GM12878 (cell line): ENCODE data around the gene TIGAR.

Source experiments
- CREM ChIP-seq: IDR thresholded peaks from 2 replicates; pipeline ENCODE4 v1.6.1; 2014; ENCODE audit warnings: antibody characterized with exemption, low read depth
- EZH2 ChIP-seq: IDR thresholded peaks from 2 replicates; pipeline ENCODE4 v1.6.1; 2012; ENCODE audit warnings: low read depth, mild to moderate bottlenecking, control low read depth, inconsistent platforms, low read length, borderline replicate concordance; ENCODE audit not compliant: control insufficient read depth
- HDGF ChIP-seq: fragments of 450-650 bp; IDR thresholded peaks from 2 replicates; pipeline ENCODE4 v1.6.1; 2016; ENCODE audit warnings: antibody characterized with exemption
- USF1 ChIP-seq: IDR thresholded peaks from 2 replicates; pipeline ENCODE4 v1.6.1; 2011; ENCODE audit warnings: borderline replicate concordance, low read depth, mild to moderate bottlenecking, moderate library complexity, mixed read lengths, low read length; ENCODE audit not compliant: insufficient read depth; ENCODE audit errors: extremely low read length
- ZNF274 ChIP-seq: IDR thresholded peaks from one replicate; pipeline ENCODE4 v1.8.0; 2011; ENCODE audit not compliant: insufficient read length, insufficient read depth
- ZZZ3 ChIP-seq: IDR thresholded peaks from 2 replicates; pipeline ENCODE4 v1.6.1; 2011; ENCODE audit warnings: low read depth; ENCODE audit not compliant: control insufficient read depth, insufficient read length
- TF ChIP-seq, protein P1 (sequence below): fragments of 450-650 bp; formaldehyde crosslinking; IDR thresholded peaks from 2 replicates; pipeline ENCODE4 v1.5.0; 2022; ENCODE audit warnings: mild to moderate bottlenecking, missing genetic modification characterization
- TF ChIP-seq, protein P2 (sequence below), 3 experiments: IDR thresholded peaks in 2 of 3; conservative IDR thresholded peaks in 1 of 3; 2 replicates each; pipeline ENCODE4 v1.5.1; 2011; ENCODE audit warnings: low read depth in 3 of 3, low read length in 3 of 3, mild to moderate bottlenecking in 3 of 3, control low read depth in 2 of 3, moderate library complexity in 2 of 3, inconsistent platforms in 1 of 3, mixed read lengths in 1 of 3; ENCODE audit not compliant: control insufficient read depth in 2 of 3, insufficient read depth in 1 of 3; ENCODE audit errors: extremely low read depth in 1 of 3

- no peak for TF ChIP-seq HDGF
- no peak for TF ChIP-seq ZNF274
- TF ChIP-seq, protein P1, sequence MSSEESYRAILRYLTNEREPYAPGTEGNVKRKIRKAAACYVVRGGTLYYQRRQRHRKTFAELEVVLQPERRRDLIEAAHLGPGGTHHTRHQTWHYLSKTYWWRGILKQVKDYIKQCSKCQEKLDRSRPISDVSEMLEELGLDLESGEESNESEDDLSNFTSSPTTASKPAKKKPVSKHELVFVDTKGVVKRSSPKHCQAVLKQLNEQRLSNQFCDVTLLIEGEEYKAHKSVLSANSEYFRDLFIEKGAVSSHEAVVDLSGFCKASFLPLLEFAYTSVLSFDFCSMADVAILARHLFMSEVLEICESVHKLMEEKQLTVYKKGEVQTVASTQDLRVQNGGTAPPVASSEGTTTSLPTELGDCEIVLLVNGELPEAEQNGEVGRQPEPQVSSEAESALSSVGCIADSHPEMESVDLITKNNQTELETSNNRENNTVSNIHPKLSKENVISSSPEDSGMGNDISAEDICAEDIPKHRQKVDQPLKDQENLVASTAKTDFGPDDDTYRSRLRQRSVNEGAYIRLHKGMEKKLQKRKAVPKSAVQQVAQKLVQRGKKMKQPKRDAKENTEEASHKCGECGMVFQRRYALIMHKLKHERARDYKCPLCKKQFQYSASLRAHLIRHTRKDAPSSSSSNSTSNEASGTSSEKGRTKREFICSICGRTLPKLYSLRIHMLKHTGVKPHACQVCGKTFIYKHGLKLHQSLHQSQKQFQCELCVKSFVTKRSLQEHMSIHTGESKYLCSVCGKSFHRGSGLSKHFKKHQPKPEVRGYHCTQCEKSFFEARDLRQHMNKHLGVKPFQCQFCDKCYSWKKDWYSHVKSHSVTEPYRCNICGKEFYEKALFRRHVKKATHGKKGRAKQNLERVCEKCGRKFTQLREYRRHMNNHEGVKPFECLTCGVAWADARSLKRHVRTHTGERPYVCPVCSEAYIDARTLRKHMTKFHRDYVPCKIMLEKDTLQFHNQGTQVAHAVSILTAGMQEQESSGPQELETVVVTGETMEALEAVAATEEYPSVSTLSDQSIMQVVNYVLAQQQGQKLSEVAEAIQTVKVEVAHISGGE (CRISPR knock-in tag): no peak
- no peak for TF ChIP-seq ZZZ3
- TF ChIP-seq CREM: no peak
- TF ChIP-seq, protein P2, sequence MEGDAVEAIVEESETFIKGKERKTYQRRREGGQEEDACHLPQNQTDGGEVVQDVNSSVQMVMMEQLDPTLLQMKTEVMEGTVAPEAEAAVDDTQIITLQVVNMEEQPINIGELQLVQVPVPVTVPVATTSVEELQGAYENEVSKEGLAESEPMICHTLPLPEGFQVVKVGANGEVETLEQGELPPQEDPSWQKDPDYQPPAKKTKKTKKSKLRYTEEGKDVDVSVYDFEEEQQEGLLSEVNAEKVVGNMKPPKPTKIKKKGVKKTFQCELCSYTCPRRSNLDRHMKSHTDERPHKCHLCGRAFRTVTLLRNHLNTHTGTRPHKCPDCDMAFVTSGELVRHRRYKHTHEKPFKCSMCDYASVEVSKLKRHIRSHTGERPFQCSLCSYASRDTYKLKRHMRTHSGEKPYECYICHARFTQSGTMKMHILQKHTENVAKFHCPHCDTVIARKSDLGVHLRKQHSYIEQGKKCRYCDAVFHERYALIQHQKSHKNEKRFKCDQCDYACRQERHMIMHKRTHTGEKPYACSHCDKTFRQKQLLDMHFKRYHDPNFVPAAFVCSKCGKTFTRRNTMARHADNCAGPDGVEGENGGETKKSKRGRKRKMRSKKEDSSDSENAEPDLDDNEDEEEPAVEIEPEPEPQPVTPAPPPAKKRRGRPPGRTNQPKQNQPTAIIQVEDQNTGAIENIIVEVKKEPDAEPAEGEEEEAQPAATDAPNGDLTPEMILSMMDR (IDR thresholded peaks at IDR 0.05 in 2 of 3, conservative IDR thresholded peaks at IDR 0.05 in 1 of 3; ENCODE audit: control insufficient read depth in 2 of 3, extremely low read depth in 1 of 3, insufficient read depth in 1 of 3, low read depth in 3 of 3, low read length in 3 of 3): no peak
- no peak for TF ChIP-seq EZH2
- TF ChIP-seq USF1: no peak
These were observed 10.8 kb downstream of the TIGAR start for GRCh38 chr12:4331842-4332241.
